Type B pancreatic cell (in vitro differentiated cells): ENCODE data around the gene RBM20. TPM values are rescaled to one million over a fixed set of nuclear protein-coding genes. Genes with fewer than 3 reads are reported as not detected.

ENCODE experiments used
- DNase-seq: peaks from one replicate; pipeline ENCODE4 v3.0.0; 2021; ENCODE audit warnings: mixed read lengths; ENCODE audit not compliant: unreplicated experiment; ENCODE audit errors: extremely low spot score
- H3K27ac Mint-ChIP-seq: 2 replicates; pipeline ENCODE4 v1.8.0; 2021; ENCODE audit warnings: mild to moderate bottlenecking, mixed read lengths
- H3K27me3 Mint-ChIP-seq: 2 replicates; pipeline ENCODE4 v1.8.0; 2021; ENCODE audit warnings: mixed read lengths
- H3K36me3 Mint-ChIP-seq: 2 replicates; pipeline ENCODE4 v1.8.0; 2021; ENCODE audit warnings: mixed read lengths
- H3K4me1 Mint-ChIP-seq: one replicate; pipeline ENCODE4 v1.8.0; 2021; ENCODE audit warnings: mixed read lengths; ENCODE audit not compliant: unreplicated experiment
- H3K4me3 Mint-ChIP-seq: 2 replicates; pipeline ENCODE4 v1.8.0; 2021; ENCODE audit warnings: mild to moderate bottlenecking, mixed read lengths
- H3K9me3 Mint-ChIP-seq: 2 replicates; pipeline ENCODE4 v1.8.0; 2021; ENCODE audit warnings: mixed read lengths
- CTCF ChIP-seq: fragments of 200-600 bp; sonication (generic); conservative IDR thresholded peaks from 2 replicates; pipeline ENCODE4 v1.5.0; 2021; ENCODE audit warnings: antibody characterized with exemption, mild to moderate bottlenecking
- total RNA-seq: library from RNA; stranded (reverse); gene quantifications from 2 replicates; pipeline ENCODE4 v1.2.1, GENCODE V29; 2021; ENCODE audit warnings: low replicate concordance

Gene RBM20
- total RNA-seq, 1 donor from 2014 or later = 5.2 TPM

GRCh38 chr10:110753462-110753861 is 109.3 kb downstream of the RBM20 start:
- no peaks in the 10 kb centered on the region for H3K27me3 Mint-ChIP-seq
- H3K4me1 Mint-ChIP-seq = peaks cover 3% of the 10 kb centered on the region
- DNase-seq = no peak
- TF ChIP-seq CTCF = no peak
- H3K4me3 Mint-ChIP-seq = no peak overlapping the region
- H3K36me3 Mint-ChIP-seq = peaks cover 3% of the 10 kb centered on the region
- no peak overlapping the region for H3K27ac Mint-ChIP-seq
- peaks cover 6% of the 10 kb centered on the region for H3K9me3 Mint-ChIP-seq

- DNase-seq = no peak
- Mint-ChIP-seq H3K27ac (no peak overlapping the region), H3K4me3 (no peak overlapping the region), H3K36me3 (no peaks in the 10 kb centered on the region), H3K4me1 (peaks cover 3% of the 10 kb centered on the region), H3K27me3 (no peaks in the 10 kb centered on the region), H3K9me3 (no peaks in the 10 kb centered on the region)
- TF ChIP-seq CTCF = no peak
Measured at GRCh38 chr10:110754375-110755105, 110.4 kb downstream of the RBM20 start.

- no peak overlapping the region for H3K4me3 Mint-ChIP-seq
- no peak for TF ChIP-seq CTCF
- H3K4me1 Mint-ChIP-seq = peaks cover 3% of the 10 kb centered on the region
- H3K36me3 Mint-ChIP-seq = no peaks in the 10 kb centered on the region
- no peaks in the 10 kb centered on the region for H3K9me3 Mint-ChIP-seq
- no peak for DNase-seq
- no peaks in the 10 kb centered on the region for H3K27me3 Mint-ChIP-seq
- H3K27ac Mint-ChIP-seq = no peak overlapping the region
Measured at GRCh38 chr10:110755781-110756180, 111.6 kb downstream of the RBM20 start.

DNA sequence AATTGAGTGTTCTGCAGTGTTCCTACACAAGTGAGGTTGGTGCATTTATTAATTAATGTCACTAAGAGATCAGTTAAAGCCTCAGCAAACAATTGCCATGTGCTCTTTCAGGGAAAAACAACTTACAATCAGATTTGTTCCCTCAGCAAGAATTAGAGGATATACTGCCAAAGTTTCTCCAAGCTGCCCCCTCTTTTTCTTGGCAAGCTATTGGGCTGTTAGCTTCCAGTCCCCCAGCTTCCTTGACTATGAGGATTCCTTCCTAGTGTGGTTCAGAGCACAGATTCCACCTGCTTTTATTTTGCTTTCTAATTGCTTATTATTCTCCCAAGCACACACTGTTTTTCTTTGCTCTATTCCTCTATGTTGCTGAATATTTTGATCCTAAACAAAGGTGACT is 112.7 kb downstream of the RBM20 start:
- Mint-ChIP-seq H3K4me1 (peaks cover 3% of the 10 kb centered on the region), H3K27me3 (no peaks in the 10 kb centered on the region), H3K27ac (no peak overlapping the region), H3K4me3 (no peak overlapping the region), H3K36me3 (no peaks in the 10 kb centered on the region), H3K9me3 (no peaks in the 10 kb centered on the region)
- TF ChIP-seq CTCF = no peak
- DNase-seq = no peak

DNA sequence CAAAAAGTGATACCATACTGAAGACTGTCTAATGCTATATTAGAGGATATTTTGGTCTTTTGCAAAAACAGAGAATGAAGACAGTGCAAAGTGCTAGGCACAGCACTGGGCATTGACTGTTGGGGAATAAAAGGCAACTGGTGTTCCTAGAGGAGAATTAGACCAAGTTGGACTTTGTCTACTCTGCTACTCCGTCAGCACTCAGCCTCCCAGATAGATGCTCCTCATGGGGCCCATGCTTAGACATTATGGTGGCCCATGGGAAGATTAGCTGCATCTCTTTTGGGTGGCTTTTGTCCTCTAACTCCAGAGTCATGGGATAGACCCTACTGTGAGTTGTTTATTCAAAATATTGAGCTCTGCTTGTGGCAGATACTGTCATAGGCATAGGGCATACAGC is 113.5 kb downstream of the RBM20 start:
- Mint-ChIP-seq H3K4me1 (peaks cover 3% of the 10 kb centered on the region), H3K36me3 (no peaks in the 10 kb centered on the region), H3K27ac (no peak overlapping the region), H3K4me3 (no peak overlapping the region), H3K27me3 (no peaks in the 10 kb centered on the region), H3K9me3 (no peaks in the 10 kb centered on the region)
- TF ChIP-seq CTCF = no peak
- DNase-seq = no peak
